ENCODE data around the gene GRM8.
"Not testable (repeated sequence)": the region's sequence is repeated elsewhere in the genome, so short reads cannot be mapped to it uniquely, and the experiment has no call there.

GRM8 gene

DNA sequence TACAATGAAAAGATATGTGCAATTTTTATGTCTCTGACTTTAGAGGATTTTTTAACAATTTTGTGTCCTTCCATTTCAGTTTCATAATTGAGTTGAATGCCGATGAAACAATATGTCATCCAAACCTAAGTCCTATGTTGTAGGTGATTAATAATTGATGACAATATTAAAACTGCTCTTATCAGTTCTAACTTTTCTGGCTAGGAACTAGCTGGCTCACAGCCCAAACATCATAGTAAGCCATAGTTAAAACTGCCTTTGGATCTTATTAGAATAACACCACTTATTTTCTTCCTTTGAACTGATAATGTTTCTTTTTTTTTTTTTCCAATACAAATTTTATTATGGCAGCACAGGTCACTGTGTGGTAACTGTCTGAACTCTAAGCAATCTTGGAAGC is 230.9 kb downstream of the GRM8 start:
- DNase-seq: no peak

DNA sequence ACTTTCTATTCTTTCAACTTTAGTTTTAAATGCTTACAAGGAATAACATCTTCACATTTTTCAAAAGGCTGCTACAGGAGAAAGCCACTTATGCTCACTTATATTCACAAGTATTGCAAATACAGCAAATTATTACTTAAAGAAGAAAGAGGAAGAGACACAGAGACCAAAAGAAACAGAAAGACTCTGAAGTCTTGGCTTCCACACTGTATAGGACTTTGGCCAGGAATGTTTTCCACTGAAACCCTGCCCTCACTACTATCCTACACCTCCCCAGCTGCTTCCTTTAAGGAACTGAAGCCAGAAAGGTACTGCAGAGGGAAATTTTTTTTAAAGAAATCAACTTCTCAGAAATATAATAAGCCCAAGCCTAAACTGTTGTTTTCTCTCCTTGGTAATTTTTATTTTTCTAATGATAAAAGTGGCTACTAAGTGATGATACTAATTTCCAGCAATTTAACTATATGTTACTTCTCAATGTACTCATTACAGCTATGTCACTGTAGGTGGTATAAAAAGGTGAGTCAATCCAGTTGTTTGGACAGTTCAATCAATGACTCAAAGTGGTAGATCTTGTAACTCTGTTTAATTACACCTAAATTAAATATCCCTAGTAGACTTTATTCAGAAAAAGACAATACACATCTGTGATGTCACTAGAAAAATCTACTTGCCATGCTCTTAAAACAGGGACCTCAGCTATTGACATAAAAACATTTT is 231.6 kb downstream of the GRM8 start:
- no peak for DNase-seq

DNA sequence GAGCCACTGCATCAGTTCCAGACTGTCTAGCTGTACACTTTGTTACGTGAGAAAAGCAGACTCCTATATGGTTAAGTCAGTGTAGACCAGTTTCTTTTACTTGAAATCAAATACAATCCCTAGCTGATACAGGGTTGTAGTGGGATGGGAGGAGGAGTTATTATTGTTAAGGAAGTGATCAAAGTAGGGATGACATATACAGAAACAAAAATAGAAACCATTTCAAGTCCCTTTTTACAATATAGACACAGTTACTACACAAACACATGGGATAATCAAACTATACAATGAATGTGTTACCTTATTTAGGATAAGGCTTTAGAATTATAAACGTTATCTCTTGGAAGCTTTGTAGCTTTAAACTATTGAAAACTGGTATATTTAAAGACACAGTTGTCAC is 233.9 kb downstream of the GRM8 start:
- DNase-seq: no peak

DNA sequence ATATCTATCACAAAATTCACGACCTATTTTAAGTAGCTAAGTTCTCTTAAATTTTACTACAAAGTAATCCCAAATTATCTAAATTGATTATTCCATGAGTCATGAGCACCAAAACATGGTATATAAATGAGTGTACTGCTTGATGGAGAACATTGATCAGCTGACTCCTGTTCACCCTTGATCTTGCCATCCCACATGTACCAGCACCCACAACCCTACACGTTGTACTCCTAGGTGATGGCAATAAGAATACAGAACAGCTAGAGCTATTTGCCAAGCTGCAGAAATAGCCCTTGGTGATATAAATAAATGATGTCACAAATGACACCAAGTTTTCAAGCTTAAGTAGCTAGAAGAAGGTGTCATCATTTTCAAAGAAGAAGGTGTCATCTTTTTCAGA is 235.5 kb downstream of the GRM8 start:
- DNase-seq: no peak

DNA sequence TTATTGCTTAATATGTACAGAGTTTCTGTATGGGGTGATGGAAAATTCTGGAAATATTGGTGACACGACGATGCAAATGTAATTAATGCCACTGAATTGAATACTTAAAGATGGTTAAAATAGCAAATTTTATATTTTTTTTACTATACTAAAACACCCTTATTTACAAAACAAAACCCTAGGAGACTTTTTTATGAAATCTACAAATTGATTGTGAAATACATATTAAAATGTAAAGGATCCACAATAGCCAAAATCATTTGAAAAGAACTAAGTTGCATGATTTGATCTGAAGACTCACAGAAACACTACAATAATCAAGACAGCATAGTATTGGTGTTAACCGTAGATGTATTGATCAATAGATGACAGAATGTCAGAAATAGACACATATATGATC is 252.0 kb downstream of the GRM8 start:
- DNase-seq: no peak

DNA sequence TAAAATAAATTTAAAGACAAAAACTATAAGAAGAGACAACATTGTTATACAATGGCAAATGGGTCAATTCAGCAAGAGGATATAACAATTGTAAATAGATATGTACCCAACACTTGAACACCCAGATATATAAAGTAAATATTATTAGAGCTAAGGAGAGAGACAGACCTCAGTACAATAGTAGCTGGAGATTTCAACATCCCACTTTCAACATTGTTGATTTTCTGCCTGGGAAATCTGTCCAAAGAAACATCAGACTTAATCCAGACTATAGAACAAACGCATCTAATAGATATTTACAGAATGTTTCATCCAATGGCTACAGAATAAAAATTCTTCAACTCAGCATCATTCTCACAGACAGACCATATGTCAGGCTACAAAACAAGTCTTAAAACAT is 256.1 kb downstream of the GRM8 start:
- no peak for DNase-seq

DNA sequence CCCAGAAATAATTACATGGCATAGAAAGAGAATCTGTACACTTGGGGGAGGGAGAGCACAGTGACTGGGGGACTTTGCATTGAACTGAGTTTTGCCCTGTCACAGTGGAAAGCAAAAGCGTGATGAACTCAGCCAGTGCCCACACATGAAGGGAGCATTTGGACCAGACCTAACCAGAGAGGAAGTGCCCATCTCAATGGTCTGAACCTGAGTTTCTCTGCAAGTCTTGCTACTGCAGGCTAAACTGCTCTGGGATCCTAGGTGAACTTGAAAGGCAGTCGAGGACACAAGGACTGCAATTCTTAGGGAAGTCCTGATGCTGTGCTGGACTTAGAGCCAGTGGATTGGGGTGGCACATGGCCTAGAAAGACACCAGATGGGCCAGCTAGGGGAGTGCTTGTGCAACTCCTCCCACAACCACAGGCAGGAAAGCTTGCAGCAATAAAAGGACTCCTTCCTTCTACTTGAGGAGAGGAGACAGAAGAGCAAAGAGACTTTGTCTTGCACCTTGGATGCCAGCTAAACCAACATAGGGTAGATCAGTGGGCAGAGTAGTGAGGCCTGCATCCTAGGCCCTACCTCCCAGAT is 259.0 kb downstream of the GRM8 start:
- DNase-seq: no peak

DNA sequence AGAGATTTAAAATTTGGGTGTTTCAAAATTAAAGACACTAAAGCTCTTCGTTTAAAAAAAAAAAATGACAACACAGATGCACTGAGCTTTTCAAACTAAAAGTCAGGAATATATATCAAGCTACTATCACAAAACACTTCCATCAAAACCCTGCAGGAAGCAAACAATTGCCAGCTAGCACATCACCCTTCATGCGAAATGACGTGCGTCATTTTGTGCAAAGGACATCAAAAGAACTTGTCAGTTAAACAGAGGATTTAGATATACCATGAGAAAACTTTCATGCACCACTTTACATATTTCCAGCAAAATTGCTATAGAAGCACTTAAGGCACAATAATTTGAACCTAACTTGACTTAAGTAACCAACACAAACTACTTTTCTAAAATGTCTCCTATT is 264.7 kb downstream of the GRM8 start:
- DNase-seq: no peak

DNA sequence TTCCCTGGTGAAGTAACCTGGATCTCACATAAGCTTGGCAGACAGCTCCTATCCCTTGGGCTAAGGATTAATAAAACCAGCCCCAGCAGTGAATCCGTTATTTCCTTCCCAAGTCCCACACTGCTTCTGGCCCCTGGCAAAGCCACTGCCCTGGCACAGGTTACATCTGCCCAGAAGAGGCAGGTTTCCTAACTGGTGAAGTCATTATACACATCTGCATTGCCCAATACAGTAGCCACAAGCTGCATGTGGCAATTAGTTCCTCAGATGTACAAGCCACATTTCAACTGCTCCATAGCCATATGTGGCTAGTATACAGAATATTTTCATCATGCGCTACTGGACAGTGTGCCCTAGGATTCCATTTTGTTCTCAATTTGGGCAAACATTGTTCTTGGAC is 273.0 kb downstream of the GRM8 start:
- no peak for DNase-seq

DNA sequence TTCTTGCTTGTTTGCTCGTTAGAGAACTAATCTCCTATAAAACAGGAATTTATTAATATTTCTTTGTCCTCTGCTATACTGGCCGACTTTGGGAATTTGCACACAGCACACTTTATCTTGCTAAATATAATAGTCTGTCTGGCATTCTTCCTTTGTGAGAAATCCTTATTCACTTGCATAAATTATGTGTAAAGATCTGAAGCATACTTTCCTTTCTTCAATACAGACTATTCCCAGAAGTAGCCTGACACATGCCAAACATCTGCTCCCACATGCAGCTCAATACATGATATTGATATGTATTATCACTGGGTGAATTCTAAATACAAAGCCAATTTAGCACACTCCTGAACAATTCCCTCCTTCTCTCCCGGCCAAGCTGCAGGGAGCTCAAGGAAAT is 273.9 kb downstream of the GRM8 start:
- DNase-seq: no peak

DNA sequence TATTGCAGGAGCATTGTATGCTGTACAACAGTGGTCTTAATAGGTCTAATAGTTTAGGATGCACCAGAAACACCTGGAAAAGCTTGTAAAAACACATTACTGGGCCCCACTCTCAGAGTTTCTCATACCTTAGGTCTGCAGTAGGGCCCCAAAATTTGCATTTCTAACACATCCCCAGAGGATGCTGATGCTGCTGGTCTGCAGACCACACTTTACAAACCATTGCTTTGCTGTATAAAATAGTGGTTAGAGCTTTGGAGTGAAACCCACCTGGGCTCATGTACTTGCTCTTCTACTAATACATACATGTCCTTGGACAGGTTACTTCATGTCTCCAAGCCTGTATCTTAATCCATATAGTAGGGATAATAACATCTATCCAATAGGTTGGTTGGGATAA is 279.7 kb downstream of the GRM8 start:
- DNase-seq: no peak

DNA sequence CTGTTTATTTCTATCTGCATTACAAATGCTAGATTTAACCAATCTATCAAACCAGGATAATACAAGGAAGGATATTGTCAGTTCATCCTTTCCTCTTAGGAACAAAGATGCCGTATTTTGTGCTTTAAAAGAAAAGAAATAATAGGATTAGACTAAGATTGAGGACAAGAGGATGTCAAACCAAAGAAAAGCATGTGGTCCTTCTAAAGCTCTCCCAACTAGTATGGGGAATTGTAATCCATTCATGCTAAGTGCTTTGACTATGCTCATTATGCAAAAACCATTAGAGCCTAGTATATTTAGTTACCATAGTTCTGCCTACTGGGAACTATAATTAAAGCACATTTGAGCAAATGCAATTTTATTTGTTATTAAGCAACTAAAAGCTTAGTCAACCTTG is 280.2 kb downstream of the GRM8 start:
- no peak for DNase-seq

DNA sequence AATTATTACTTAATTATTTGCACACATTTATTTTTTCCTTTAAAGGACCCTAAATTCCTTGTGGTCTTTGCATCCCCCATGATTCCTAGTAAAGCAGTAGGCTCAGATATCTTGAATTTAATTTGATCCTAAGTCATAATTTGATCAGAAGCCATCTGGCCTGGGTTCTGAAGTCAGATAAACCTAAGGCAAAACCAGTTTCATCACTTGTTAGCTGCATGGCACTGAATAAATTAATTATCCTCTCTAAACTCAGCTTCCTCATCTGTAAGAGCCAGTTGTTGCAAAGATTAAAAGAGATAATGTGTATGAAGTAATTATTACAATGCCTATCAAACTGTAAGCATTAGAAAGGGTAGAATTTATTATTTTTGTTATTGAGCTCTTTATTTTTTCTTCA is 293.1 kb downstream of the GRM8 start:
- no peak for DNase-seq

DNA sequence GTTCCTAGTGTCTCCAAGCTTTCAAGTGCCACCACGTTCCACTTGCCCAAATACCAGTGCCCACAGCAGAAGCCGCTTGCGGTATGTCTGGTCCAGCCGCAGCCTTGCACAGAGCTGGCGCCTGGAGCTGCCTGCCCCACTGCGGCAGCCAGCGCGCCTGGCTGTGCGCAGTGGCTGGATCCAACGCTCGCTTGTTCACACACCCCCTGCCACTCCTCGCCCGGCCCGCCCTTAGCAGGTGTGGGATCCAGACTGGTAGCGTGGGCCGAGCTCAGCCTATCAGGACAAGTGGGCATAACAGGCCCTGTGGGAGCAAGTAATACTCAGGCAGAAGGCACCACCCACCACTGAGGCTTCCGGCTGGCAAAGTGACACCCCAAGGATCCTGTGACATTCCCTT is 294.4 kb downstream of the GRM8 start:
- no peak for DNase-seq

DNA sequence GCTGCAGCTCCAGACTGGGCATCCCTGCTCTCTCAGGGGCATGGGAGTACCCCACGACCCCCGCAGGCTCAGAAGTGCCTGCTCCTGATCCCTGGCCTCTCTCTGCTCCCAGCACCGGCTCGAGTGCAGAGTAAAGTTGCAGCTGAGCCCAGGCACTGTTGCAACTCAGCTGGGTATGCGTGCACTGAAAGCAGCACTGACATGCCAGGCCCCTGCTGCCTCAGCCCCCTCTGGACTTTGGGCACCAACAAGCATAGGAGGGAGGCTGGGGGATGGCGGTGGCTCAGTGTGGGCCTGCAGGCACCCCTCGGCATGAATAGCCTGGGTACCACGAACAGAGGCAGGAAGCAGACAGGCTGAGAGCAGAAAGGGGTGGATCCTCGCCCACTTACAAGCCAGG is 295.3 kb downstream of the GRM8 start:
- no peak for DNase-seq

DNA sequence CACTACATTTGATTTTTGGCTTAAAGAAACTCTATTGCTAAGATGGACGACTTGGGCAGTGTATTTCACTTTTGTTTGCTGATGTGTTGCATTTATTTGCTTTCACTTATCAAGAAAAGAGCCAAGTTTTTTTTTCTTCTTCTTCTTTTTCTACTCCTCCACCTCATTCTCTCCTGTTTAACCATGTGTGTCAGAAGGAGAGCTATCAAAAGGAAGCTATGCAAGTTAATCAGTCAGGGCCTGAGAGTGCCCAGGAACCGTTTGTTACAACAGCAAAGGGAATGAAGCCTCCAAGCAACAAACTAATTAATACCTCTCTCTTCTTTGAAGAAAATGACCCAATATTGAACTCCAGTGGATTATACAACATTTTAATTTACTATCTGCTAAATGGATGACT is 299.3 kb downstream of the GRM8 start:
- no peak for DNase-seq

DNA sequence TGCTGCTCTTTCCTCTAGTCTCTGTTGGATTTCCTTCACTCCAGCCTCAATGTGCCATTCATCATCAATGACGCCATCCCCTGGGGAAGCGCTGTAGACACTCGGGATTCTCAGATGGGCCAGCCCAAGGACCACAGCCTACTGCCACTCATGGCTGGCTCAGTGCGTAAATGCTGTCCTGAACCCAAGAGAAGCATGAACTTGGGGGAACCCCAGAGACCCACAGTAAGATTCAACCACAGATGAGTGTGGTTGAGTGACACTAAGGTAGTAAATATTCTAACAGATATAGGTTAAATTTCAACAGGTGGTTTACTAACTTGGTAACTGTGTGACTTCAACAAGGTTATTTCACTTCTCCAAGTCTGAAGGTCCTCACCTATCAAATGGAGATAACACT is 304.1 kb downstream of the GRM8 start:
- DNase-seq: no peak

DNA sequence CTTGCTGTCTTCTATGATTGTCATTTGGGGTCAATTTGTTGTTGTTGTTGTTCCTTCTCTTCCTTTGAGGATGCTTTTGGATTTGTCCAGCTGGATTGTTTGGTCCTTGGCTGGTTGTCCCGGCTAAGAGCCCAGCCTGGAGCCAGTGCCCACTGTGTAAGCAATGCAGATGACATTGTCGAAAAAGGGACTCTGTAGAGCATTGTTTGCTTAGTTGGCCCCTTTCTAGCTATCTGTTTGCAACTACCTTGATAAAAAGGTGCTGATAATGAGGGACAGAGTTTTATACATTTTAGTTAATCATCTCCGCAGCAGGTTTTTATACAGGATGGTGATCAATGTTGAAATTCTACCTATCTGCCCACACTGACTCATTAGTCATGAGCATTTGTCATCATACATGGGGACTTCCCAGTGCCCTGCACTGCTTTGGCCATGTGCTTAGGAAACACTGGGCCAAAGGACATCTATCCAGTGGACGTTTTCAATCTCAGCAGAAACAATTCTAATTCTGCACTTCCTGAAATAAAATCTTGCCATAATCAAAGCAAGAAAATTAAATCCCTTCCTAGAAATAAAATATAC is 311.9 kb downstream of the GRM8 start:
- DNase-seq: no peak

DNA sequence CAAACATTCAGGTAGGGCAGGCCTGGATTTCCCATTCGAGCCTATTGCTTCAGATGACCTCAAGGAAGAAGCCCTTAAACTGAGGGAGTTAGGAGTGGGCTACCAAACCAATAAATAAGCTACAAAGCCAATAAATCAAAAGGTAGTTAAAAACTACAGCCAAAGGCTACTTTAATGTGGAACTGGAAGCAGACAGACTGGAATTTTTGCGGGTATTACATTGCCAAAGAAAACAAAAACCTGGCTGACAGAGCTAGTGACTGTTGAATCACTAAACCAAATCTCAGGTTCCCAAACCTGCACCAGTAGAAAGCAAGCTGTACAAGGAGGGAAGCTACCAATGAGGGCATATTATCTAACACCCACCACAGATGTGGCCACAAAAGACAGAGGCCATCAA is 315.6 kb downstream of the GRM8 start:
- DNase-seq: no peak

DNA sequence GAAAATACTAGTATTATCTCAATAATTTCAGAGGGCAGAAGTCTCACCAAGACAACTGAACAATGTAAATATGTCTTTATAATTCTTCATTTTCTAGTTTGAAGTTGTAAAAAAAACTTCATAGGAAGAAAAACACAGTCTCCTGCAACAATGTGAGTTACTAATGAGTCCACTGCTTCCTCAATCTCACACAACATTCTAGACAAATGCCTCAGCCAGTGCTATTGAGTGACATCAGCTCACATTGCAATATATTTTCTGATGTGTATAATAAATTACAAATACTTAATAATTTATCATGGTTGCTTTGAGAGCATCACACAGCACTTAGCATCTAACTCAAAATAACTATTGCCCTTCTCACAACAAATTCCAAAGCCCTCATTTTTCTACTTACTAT is 321.2 kb downstream of the GRM8 start:
- DNase-seq: no peak

DNA sequence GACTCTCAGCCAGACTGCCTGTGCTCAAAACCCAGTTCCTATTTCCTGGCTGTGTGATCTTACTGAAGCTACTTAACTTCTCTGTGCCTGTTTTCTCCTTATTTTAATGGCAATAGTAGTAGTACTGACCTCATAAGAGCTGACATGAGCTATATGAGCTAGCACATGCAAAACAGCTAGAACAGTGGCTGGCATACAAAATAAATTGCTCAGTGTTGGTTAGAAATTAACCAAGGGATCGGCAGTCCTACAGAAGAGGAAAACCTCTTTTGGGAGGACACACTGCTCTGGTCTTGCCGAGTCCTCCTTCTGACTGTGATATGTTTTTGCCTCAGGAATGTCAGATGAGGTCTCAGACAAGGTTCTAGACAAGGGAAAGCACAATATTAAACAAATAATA is 322.6 kb downstream of the GRM8 start:
- no peak for DNase-seq

DNA sequence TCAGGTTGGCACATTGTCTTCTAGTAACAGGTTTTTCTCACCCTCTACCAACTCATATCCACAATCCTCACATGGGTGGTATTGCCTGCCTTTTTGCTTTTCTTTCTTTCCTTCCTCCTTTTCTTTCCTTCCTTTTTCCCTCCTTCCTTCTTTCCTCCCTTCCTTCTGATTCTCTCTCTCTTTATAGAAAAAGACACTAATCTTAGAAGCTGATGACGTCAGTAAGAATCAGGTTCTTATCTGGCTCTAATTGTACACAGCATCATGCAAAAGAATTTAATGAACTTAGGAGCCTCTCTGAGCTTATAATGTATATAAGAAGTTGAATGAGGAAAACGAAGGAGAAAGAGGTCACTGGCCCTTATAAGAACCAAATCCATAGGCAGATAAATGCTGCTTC is 328.3 kb downstream of the GRM8 start:
- DNase-seq: no peak

DNA sequence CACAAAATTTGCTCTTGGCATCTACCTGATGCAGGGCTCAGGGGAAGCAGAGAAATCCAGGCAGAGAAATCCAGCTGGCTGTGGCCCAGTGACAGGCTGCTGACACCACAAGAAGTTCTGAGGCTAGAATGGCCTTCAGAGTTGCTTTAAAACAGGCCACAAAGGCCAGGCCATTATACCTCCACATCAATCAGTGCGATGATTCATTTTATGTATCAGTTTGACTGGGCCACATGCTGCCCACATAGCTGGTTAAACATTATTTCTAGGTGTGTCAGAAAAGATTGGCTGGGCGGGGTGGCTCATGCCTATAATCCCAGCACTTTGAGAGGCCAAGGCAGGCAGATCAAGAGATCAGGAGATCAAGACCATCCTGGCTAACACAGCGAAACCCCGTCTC is 341.1 kb downstream of the GRM8 start:
- DNase-seq: not testable (repeated sequence)

DNA sequence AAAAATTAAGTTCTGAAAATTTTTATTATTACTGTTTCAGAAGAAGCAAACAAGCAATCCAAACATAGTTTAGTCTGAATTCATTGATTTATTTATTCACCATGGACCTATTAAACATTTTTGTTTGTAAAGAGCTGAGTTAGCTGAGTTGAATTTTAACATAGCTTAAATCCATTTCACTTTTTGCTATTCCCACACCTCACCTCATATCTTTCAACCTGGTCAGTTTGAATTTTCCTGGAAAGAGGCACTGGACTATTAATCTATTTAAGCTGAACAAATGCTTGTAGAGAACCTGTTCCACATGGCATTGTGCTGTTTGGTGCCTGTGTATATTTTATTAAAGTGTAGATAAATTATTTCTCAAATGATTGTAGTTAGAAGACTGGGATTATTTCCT is 344.2 kb downstream of the GRM8 start:
- DNase-seq: not testable (repeated sequence)

DNA sequence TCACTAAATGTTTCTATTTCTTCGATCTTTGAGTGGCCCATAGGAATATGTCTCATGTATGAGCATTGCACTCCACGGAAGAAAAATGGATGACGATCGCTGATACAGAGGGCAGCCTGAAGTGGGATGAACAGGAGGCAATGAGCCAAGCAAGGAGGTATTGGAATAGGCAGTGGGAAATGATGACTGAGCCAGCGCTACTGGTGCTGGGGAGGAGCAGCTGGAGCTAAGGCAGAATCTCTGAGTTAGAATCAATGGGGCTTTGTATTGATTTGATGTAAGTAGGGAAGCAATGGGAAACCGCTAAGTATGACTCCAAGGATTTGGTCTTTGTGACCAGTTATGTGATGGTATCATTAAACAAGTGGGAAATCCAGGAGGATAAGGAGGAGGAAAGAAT is 345.1 kb downstream of the GRM8 start:
- not testable (repeated sequence) for DNase-seq
